WTC11 (cell line): ENCODE results near the gene SEC23IP. TPM values are rescaled to one million over a fixed set of nuclear protein-coding genes. Genes with fewer than 3 reads are reported as not detected.

Experiments used
- ATAC-seq: fragments of 200-7000 bp; cut with Tn5 transposase; 2 replicates; pipeline ENCODE4 v1.10.0; 2021; ENCODE audit warnings: mild to moderate bottlenecking, moderate library complexity
- CTCF ChIA-PET: fragments of 300-600 bp; sonication (Branson Sonifier 250); formaldehyde crosslinking; loops from one replicate; lab custom pipeline; 2021; ENCODE audit warnings: antibody characterized with exemption; lab: Charles Lee
- POLR2A ChIA-PET: fragments of 350-600 bp; sonication (Branson Sonifier 250); formaldehyde crosslinking; loops from one replicate; lab custom pipeline; 2021; ENCODE audit warnings: antibody characterized with exemption; lab: Charles Lee
- DNase-seq: peaks from one replicate; pipeline ENCODE4 v3.0.0; 2021; ENCODE audit warnings: low spot score
- H3K27ac Mint-ChIP-seq: 2 replicates; pipeline ENCODE4 v1.8.0; 2021; ENCODE audit warnings: mixed read lengths
- H3K27me3 Mint-ChIP-seq: 2 replicates; pipeline ENCODE4 v1.8.0; 2021; ENCODE audit warnings: low read depth, mild to moderate bottlenecking, moderate library complexity, mixed read lengths
- H3K36me3 Mint-ChIP-seq: 2 replicates; pipeline ENCODE4 v1.8.0; 2021; ENCODE audit warnings: mixed read lengths
- H3K4me1 Mint-ChIP-seq: 2 replicates; pipeline ENCODE4 v1.8.0; 2022; ENCODE audit warnings: mixed read lengths
- H3K4me3 Mint-ChIP-seq: 2 replicates; pipeline ENCODE4 v1.8.0; 2021; ENCODE audit warnings: mild to moderate bottlenecking, moderate library complexity, mixed read lengths
- H3K9me3 Mint-ChIP-seq: 2 replicates; pipeline ENCODE4 v1.8.0; 2021; ENCODE audit warnings: mixed read lengths
- CBFB ChIP-seq: sonication (generic); formaldehyde crosslinking; IDR thresholded peaks from 2 replicates; pipeline ENCODE4 v1.8.1; 2022; ENCODE audit warnings: mild to moderate bottlenecking, low read depth, missing genetic modification reagents
- ELF4 ChIP-seq: sonication (generic); formaldehyde crosslinking; IDR thresholded peaks from 2 replicates; pipeline ENCODE4 v1.8.1; 2022; ENCODE audit warnings: low read depth, mild to moderate bottlenecking, moderate library complexity, missing genetic modification reagents
- FOXK1 ChIP-seq: sonication (generic); formaldehyde crosslinking; IDR thresholded peaks from 2 replicates; pipeline ENCODE4 v1.8.0; 2022; ENCODE audit warnings: mild to moderate bottlenecking, moderate library complexity, missing genetic modification reagents
- FOXP1 ChIP-seq: sonication (generic); formaldehyde crosslinking; IDR thresholded peaks from 2 replicates; pipeline ENCODE4 v1.8.0; 2022; ENCODE audit warnings: missing genetic modification reagents, mild to moderate bottlenecking, moderate library complexity, borderline replicate concordance
- GTF2I ChIP-seq: fragments of 250-450 bp; sonication (Bioruptor Pico); conservative IDR thresholded peaks from 2 replicates; pipeline ENCODE4 v1.4.0; 2021; ENCODE audit warnings: mild to moderate bottlenecking
- NFE2L1 ChIP-seq: sonication (generic); formaldehyde crosslinking; IDR thresholded peaks from 2 replicates; pipeline ENCODE4 v1.8.1; 2023; ENCODE audit warnings: missing genetic modification reagents
- OVOL2 ChIP-seq: fragments of 250-450 bp; sonication (Bioruptor Pico); IDR thresholded peaks from 2 replicates; pipeline ENCODE4 v1.9.0; 2021; ENCODE audit warnings: mild to moderate bottlenecking, borderline replicate concordance
- SMAD3 ChIP-seq: sonication (generic); formaldehyde crosslinking; IDR thresholded peaks from 2 replicates; pipeline ENCODE4 v1.8.0; 2022; ENCODE audit warnings: missing genetic modification reagents, mild to moderate bottlenecking, borderline replicate concordance
- TEAD4 ChIP-seq: sonication (generic); formaldehyde crosslinking; IDR thresholded peaks from 2 replicates; pipeline ENCODE4 v1.8.0; 2022; ENCODE audit warnings: mild to moderate bottlenecking, missing genetic modification reagents
- ZBTB21 ChIP-seq: sonication (generic); formaldehyde crosslinking; IDR thresholded peaks from 2 replicates; pipeline ENCODE4 v1.8.1; 2023; ENCODE audit warnings: mild to moderate bottlenecking, missing genetic modification reagents, borderline replicate concordance
- ZNF416 ChIP-seq: fragments of 250-450 bp; sonication (Bioruptor Pico); IDR thresholded peaks from 2 replicates; pipeline ENCODE4 v1.9.0; 2021; ENCODE audit warnings: mild to moderate bottlenecking, inconsistent platforms
- total RNA-seq: library from RNA; stranded (reverse); gene quantifications from 3 replicates; pipeline ENCODE4 v1.2.3, GENCODE V29; 2021
- TF ChIP-seq, protein P1 (sequence below): sonication (generic); formaldehyde crosslinking; IDR thresholded peaks from 2 replicates; pipeline ENCODE4 v1.8.1; 2022; ENCODE audit warnings: mild to moderate bottlenecking, moderate library complexity, missing genetic modification reagents
- TF ChIP-seq, protein P2 (sequence below): sonication (generic); formaldehyde crosslinking; IDR thresholded peaks from 2 replicates; pipeline ENCODE4 v1.8.1; 2022; ENCODE audit warnings: low read depth, mild to moderate bottlenecking, moderate library complexity, missing genetic modification reagents, borderline replicate concordance
- TF ChIP-seq, protein P3 (sequence below): sonication (generic); formaldehyde crosslinking; IDR thresholded peaks from 2 replicates; pipeline ENCODE4 v1.8.0; 2022; ENCODE audit warnings: mild to moderate bottlenecking, missing genetic modification reagents
- TF ChIP-seq, protein P4 (sequence below): sonication (generic); formaldehyde crosslinking; IDR thresholded peaks from 2 replicates; pipeline ENCODE4 v1.8.1; 2023; ENCODE audit warnings: mild to moderate bottlenecking, missing genetic modification reagents, moderate library complexity
- TF ChIP-seq, protein P5 (sequence below): sonication (generic); formaldehyde crosslinking; IDR thresholded peaks from 2 replicates; pipeline ENCODE4 v1.8.0; 2023; ENCODE audit warnings: missing genetic modification reagents
- TF ChIP-seq, protein P6 (sequence below): sonication (generic); formaldehyde crosslinking; conservative IDR thresholded peaks from 2 replicates; pipeline ENCODE4 v1.8.1; 2023; ENCODE audit warnings: mild to moderate bottlenecking, low read depth, missing genetic modification reagents, moderate library complexity
- TF ChIP-seq, protein P7 (sequence below): fragments of 250-450 bp; sonication (Bioruptor Pico); IDR thresholded peaks from 2 replicates; pipeline ENCODE4 v1.8.0; 2021; ENCODE audit warnings: mild to moderate bottlenecking

The SEC23IP gene
- total RNA-seq, 1 experiment from 2014 or later: 82.3 TPM

DNA sequence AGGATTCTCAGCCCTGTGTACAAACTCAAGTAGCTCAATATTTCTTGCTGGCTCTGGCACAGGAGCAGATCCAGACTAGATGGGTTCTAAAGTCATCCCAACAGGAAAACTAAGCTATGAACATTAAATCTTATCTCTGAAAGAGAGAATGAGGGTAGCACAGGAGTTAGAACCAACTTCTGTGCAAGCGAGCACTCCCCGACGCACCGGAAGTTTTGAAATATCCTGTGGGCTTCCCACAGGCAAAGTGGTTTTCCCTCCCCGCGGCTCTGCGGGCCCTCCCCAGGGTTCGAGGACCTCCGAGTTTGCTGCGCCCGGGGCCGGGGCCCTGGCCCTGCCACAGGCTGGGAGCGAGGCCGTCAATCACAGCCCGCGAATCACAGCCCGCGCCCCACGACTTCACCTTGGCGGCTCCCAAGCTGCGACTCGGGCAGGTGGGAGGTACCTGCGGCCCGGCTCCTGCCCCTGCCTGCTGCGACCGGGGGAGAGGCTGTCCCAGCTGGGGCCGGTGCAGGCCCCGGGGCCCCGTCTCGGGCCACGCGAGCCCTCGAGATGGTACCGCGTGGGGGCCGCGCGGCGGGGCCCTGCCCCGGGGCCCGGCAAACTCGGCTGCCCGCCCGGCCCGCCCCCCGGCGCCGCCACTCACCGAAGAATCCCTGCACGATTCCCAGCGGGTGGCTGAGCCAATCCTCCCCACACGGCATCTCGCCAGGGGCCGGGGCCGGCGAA lies 20.5 kb upstream of the SEC23IP start:
- peak; percentile 60 for ATAC-seq
- H3K4me3 Mint-ChIP-seq: peak overlapping the region; percentile 94
- no peaks in the 10 kb centered on the region for H3K36me3 Mint-ChIP-seq
- H3K27me3 Mint-ChIP-seq: no peaks in the 10 kb centered on the region
- DNase-seq: peak; percentile 71
- ChIA-PET CTCF (interaction anchor here (0.8 to 2.9 kb wide), 6 partner anchors 10 to 185 kb away, joined by 3 to 21 read pairs (median 8); partner anchors contain the start of gene SEC23IP), POLR2A (interaction anchor here (0.7 to 1.3 kb wide), 7 partner anchors 9 to 286 kb away, joined by 3 to 8 read pairs (median 3); partner anchors contain the start of genes BAG3 and SEC23IP)
- H3K4me1 Mint-ChIP-seq: peaks cover 38% of the 10 kb centered on the region
- no peaks in the 10 kb centered on the region for H3K9me3 Mint-ChIP-seq
- peak overlapping the region; percentile 82 for H3K27ac Mint-ChIP-seq
- TF ChIP-seq ELF4 (CRISPR knock-in tag): 0 out of 2 replicates have a peak, but pooled peaks have one; percentile 15
- TF ChIP-seq, protein P1, sequence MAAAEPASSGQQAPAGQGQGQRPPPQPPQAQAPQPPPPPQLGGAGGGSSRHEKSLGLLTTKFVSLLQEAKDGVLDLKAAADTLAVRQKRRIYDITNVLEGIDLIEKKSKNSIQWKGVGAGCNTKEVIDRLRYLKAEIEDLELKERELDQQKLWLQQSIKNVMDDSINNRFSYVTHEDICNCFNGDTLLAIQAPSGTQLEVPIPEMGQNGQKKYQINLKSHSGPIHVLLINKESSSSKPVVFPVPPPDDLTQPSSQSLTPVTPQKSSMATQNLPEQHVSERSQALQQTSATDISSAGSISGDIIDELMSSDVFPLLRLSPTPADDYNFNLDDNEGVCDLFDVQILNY (CRISPR knock-in tag): no peak

DNA sequence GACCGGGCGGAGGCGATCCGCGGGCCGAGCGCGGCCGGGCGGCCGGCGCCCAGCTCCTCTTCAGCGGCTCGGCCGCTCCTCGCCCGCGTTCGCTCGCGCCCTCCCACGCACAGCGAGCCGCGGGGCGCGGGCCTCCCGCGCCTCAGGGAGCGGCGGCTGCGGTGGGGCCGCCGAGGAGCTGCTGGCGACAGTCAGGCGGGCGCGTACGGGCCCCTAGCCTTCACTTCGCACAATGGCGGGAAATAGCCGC lies 20.0 kb upstream of the SEC23IP start, which contains the start of gene MCMBP:
TSS of gene MCMBP (minus strand) at position 234 of the 250 bp plus-strand sequence. CDS start 259 bp downstream, outside the sequence.
- POLR2A ChIA-PET: interaction anchor here (0.8 to 1.5 kb wide), 4 partner anchors 20 to 185 kb away, joined by 3 to 8 read pairs (median 5); partner anchors contain the start of genes INPP5F and SEC23IP
- Mint-ChIP-seq H3K27ac (peak within 1 kb of the TSS; percentile 82), H3K36me3 (no peaks in the 10 kb centered on the region), H3K9me3 (no peaks in the 10 kb centered on the region), H3K27me3 (no peaks in the 10 kb centered on the region), H3K4me1 (peaks cover 35% of the 10 kb centered on the region), H3K4me3 (peak within 1 kb of the TSS; percentile 94)
- TF ChIP-seq CBFB (CRISPR knock-in tag): 0 out of 2 replicates have a peak, but pooled peaks have one; percentile 90
- TF ChIP-seq, protein P2, sequence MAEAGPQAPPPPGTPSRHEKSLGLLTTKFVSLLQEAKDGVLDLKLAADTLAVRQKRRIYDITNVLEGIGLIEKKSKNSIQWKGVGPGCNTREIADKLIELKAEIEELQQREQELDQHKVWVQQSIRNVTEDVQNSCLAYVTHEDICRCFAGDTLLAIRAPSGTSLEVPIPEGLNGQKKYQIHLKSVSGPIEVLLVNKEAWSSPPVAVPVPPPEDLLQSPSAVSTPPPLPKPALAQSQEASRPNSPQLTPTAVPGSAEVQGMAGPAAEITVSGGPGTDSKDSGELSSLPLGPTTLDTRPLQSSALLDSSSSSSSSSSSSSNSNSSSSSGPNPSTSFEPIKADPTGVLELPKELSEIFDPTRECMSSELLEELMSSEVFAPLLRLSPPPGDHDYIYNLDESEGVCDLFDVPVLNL (CRISPR knock-in tag): peak; percentile 88
- TF ChIP-seq ZBTB21 (CRISPR knock-in tag): 0 out of 2 replicates have a peak, but pooled peaks have one; percentile 49
- peak; percentile 68; the same call in 1 of the 2 replicates for TF ChIP-seq FOXP1
- TF ChIP-seq ZNF416 (CRISPR knock-in tag): no peak
- no peak for TF ChIP-seq FOXK1
- peak; percentile 52; the same call in 1 of the 2 replicates for TF ChIP-seq NFE2L1 (CRISPR knock-in tag)
- CTCF ChIA-PET: interaction anchor here (0.6 to 2.9 kb wide), 7 partner anchors 11 to 186 kb away, joined by 3 to 21 read pairs (median 6); partner anchors contain the start of gene SEC23IP
- ATAC-seq (peak; percentile 6; the same call in 1 of the 2 replicates), DNase-seq (no peak)

DNA sequence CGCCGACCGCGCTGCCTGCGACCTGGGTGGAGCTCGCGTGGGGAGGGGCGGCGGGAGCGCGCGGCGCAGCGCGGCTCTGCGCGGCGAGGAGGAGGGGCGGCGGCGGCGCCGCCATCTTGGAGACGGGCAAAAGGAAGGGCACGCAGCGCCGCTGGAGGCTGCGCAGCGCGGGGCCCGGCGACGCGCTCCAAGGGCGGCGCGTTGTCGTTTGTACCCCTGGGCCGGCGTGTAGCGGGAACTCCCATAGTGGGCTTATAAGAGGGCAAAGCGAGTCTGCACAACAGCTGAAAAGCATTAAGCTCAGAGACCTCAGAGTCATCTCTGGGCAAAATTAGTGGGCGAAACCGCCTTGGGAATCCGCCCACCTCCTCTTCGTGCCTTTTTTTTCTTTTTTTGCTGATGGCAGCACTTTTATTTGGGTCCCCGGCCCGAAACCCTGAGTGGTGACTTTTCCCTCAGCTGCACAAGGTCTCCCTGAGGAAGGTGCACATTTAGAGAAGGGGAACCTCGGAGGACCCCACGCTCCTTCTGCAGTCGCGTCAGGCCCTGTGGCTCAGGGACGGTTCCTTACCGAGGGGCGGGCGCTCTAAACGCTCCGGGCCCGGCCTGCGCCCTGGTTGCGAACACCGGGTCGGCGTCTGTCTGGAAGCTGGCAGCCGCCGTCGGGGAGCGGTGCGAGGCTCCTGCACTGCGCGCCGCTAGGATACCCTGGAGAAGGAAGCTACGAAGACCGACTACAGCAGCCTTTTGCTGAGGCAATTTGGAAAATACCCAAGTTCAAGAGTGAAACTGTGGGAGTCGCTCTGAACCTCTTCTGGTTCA lies 19.5 kb upstream of the SEC23IP start:
- Mint-ChIP-seq H3K4me3 (peak overlapping the region; percentile 83), H3K4me1 (peaks cover 35% of the 10 kb centered on the region), H3K27me3 (no peaks in the 10 kb centered on the region), H3K27ac (peak overlapping the region; percentile 74; the same call in 1 of the 2 replicates), H3K9me3 (no peaks in the 10 kb centered on the region), H3K36me3 (no peaks in the 10 kb centered on the region)
- DNase-seq (peak; percentile 76), ATAC-seq (peak; percentile 83)
- CTCF ChIA-PET: interaction anchor here (0.6 to 2.9 kb wide), 7 partner anchors 11 to 186 kb away, joined by 3 to 21 read pairs (median 6); partner anchors contain the start of gene SEC23IP
- POLR2A ChIA-PET: interaction anchor here (0.5 to 1.5 kb wide), 5 partner anchors 19 to 186 kb away, joined by 3 to 8 read pairs (median 6); partner anchors contain the start of genes INPP5F and SEC23IP
- TF ChIP-seq, protein P3, sequence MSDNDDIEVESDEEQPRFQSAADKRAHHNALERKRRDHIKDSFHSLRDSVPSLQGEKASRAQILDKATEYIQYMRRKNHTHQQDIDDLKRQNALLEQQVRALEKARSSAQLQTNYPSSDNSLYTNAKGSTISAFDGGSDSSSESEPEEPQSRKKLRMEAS (CRISPR knock-in tag): peak; percentile 47; the same call in 1 of the 2 replicates
- TF ChIP-seq SMAD3 (CRISPR knock-in tag) (no peak), TEAD4 (no peak), GTF2I (no peak), OVOL2 (CRISPR knock-in tag) (no peak), ZNF416 (CRISPR knock-in tag) (no peak)
- TF ChIP-seq, protein P4, sequence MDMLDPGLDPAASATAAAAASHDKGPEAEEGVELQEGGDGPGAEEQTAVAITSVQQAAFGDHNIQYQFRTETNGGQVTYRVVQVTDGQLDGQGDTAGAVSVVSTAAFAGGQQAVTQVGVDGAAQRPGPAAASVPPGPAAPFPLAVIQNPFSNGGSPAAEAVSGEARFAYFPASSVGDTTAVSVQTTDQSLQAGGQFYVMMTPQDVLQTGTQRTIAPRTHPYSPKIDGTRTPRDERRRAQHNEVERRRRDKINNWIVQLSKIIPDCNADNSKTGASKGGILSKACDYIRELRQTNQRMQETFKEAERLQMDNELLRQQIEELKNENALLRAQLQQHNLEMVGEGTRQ: peak; percentile 75
- TF ChIP-seq, protein P2 (CRISPR knock-in tag): no peak
- TF ChIP-seq, protein P5, sequence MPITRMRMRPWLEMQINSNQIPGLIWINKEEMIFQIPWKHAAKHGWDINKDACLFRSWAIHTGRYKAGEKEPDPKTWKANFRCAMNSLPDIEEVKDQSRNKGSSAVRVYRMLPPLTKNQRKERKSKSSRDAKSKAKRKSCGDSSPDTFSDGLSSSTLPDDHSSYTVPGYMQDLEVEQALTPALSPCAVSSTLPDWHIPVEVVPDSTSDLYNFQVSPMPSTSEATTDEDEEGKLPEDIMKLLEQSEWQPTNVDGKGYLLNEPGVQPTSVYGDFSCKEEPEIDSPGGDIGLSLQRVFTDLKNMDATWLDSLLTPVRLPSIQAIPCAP: no peak
- TF ChIP-seq, protein P6, sequence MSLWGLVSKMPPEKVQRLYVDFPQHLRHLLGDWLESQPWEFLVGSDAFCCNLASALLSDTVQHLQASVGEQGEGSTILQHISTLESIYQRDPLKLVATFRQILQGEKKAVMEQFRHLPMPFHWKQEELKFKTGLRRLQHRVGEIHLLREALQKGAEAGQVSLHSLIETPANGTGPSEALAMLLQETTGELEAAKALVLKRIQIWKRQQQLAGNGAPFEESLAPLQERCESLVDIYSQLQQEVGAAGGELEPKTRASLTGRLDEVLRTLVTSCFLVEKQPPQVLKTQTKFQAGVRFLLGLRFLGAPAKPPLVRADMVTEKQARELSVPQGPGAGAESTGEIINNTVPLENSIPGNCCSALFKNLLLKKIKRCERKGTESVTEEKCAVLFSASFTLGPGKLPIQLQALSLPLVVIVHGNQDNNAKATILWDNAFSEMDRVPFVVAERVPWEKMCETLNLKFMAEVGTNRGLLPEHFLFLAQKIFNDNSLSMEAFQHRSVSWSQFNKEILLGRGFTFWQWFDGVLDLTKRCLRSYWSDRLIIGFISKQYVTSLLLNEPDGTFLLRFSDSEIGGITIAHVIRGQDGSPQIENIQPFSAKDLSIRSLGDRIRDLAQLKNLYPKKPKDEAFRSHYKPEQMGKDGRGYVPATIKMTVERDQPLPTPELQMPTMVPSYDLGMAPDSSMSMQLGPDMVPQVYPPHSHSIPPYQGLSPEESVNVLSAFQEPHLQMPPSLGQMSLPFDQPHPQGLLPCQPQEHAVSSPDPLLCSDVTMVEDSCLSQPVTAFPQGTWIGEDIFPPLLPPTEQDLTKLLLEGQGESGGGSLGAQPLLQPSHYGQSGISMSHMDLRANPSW (CRISPR knock-in tag): no peak
- TF ChIP-seq, protein P7, sequence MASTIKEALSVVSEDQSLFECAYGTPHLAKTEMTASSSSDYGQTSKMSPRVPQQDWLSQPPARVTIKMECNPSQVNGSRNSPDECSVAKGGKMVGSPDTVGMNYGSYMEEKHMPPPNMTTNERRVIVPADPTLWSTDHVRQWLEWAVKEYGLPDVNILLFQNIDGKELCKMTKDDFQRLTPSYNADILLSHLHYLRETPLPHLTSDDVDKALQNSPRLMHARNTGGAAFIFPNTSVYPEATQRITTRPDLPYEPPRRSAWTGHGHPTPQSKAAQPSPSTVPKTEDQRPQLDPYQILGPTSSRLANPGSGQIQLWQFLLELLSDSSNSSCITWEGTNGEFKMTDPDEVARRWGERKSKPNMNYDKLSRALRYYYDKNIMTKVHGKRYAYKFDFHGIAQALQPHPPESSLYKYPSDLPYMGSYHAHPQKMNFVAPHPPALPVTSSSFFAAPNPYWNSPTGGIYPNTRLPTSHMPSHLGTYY (CRISPR knock-in tag): no peak
